Cardiac fibroblast (primary cell): ENCODE measurements around the gene CHRND.

Experiments
- DNase-seq, 2 donors: peaks; one replicate each; pipeline versions ENCODE4 v3.0.0 to v3.0.0-alpha.2; 2010; ENCODE audit warnings: low read depth in 2 of 2
- H3K4me3 ChIP-seq, 2 donors: replicated peaks in 1 of 2; 1 replicate in 1 of 2; 2 replicates in 1 of 2; pipeline ENCODE4 v1.5.1; 2011; ENCODE audit warnings: low read depth in 2 of 2, low read length in 2 of 2, mild to moderate bottlenecking in 2 of 2, moderate library complexity in 1 of 2
- CTCF ChIP-seq: IDR thresholded peaks from one replicate; pipeline ENCODE4 v1.5.1; 2011; ENCODE audit warnings: low read depth, mild to moderate bottlenecking, low read length, inconsistent platforms

The CHRND gene

GRCh38 chr2:232539298-232540231 is 13.6 kb downstream of the CHRND start, which contains the start of gene CHRNG:
Gene CHRNG (plus strand): TSS chr2:232539692. CDS start chr2:232539748, 56 bp downstream.
- no peak for DNase-seq
- H3K4me3 ChIP-seq = no peak within 1 kb of the TSS
- TF ChIP-seq CTCF = no peak

- TF ChIP-seq CTCF = no peak
- H3K4me3 ChIP-seq = no peak overlapping the region
- DNase-seq = no peak
These were observed 14.6 kb downstream of the CHRND start for GRCh38 chr2:232540441-232541041.

GRCh38 chr2:232541195-232541960 is 15.4 kb downstream of the CHRND start:
- TF ChIP-seq CTCF = no peak
- no peak for DNase-seq
- H3K4me3 ChIP-seq = no peak overlapping the region

- no peak for DNase-seq
- TF ChIP-seq CTCF = no peak
- no peak overlapping the region for H3K4me3 ChIP-seq
These were observed 16.2 kb downstream of the CHRND start for GRCh38 chr2:232541961-232542714.

GRCh38 chr2:232542715-232543467 is 16.9 kb downstream of the CHRND start:
- no peak overlapping the region for H3K4me3 ChIP-seq
- no peak for DNase-seq
- no peak for TF ChIP-seq CTCF
